Spleen (tissue), 11 donors: Measurements from ENCODE around the gene MYO16. TPM values are rescaled to one million over a fixed set of nuclear protein-coding genes. Genes with fewer than 3 reads are reported as not detected.

Experiments
- DNase-seq: peaks from one replicate; pipeline ENCODE4 v3.0.0-alpha.2; 2020
- H3K27ac ChIP-seq, 8 donors: fragments of 200-600 bp; sonication (generic) in 7 of 8; 1 replicate in 4 of 8; 2 replicates in 4 of 8; pipeline versions ENCODE4 v1.5.0 to v1.8.0; 2016 to 2021; ENCODE audit warnings: inconsistent platforms in 4 of 8, mild to moderate bottlenecking in 4 of 8, moderate library complexity in 1 of 8
- H3K27me3 ChIP-seq, 7 donors: fragments of 200-600 bp; sonication (generic) in 6 of 7; replicated peaks in 1 of 7; 1 replicate in 4 of 7; 2 replicates in 3 of 7; pipeline versions ENCODE4 v1.5.0 to v1.8.0; 2016 to 2021; ENCODE audit warnings: inconsistent platforms in 3 of 7, mild to moderate bottlenecking in 1 of 7
- H3K36me3 ChIP-seq, 6 donors: fragments of 200-600 bp; sonication (generic) in 5 of 6; 1 replicate in 4 of 6; 2 replicates in 2 of 6; pipeline versions ENCODE4 v1.5.0 to v1.8.0; 2016 to 2021; ENCODE audit warnings: inconsistent platforms in 2 of 6
- H3K4me1 ChIP-seq, 6 donors: fragments of 200-600 bp; sonication (generic) in 5 of 6; 1 replicate in 3 of 6; 2 replicates in 3 of 6; pipeline versions ENCODE4 v1.5.0 to v1.8.0; 2016 to 2021; ENCODE audit warnings: inconsistent platforms in 3 of 6
- H3K4me3 ChIP-seq, 8 donors: fragments of 200-600 bp; sonication (generic) in 7 of 8; 1 replicate in 4 of 8; 2 replicates in 4 of 8; pipeline versions ENCODE4 v1.5.0 to v1.8.0; 2016 to 2021; ENCODE audit warnings: inconsistent platforms in 4 of 8, mild to moderate bottlenecking in 4 of 8, moderate library complexity in 2 of 8
- H3K9me3 ChIP-seq, 8 donors: fragments of 200-600 bp; sonication (generic) in 7 of 8; 1 replicate in 4 of 8; 2 replicates in 4 of 8; pipeline versions ENCODE4 v1.5.0 to v1.8.0; 2016 to 2021; ENCODE audit warnings: inconsistent platforms in 4 of 8
- POLR2A ChIP-seq, 3 donors: fragments of 450-650 bp; IDR thresholded peaks; one replicate each; pipeline ENCODE4 v1.5.1; 2017; ENCODE audit warnings: antibody characterized with exemption in 3 of 3, mild to moderate bottlenecking in 1 of 3
- POLR2AphosphoS5 ChIP-seq, 3 donors: sonication (generic); formaldehyde crosslinking; IDR thresholded peaks; one replicate each; pipeline ENCODE4 v1.5.1; 2017; ENCODE audit warnings: antibody characterized with exemption in 3 of 3
- WGBS, 5 donors: extraction: QIAGEN DNeasy Blood & Tissue Kit in 3 of 5; methylation state at CpG; one replicate each; pipeline versions ENCODE4 v1.1.5 to v1.1.7; 2013 to 2018; 5-methylcytosine and 5-hydroxymethylcytosine counted together
- intact Hi-C: fragments of 100-400 bp; cut with DNase I; formaldehyde crosslinking; loops from one replicate; pipeline ENCODE4 v1.15.0; 2023; ENCODE audit warnings: low total_unique reads
- polyA plus RNA-seq, 3 donors: library from polyadenylated mRNA; stranded (reverse); fragments of 200-250 nt; gene quantifications; one replicate each; pipeline ENCODE4 v1.2.1, GENCODE V29; 2013
- total RNA-seq, 7 donors: library from RNA; depleted of rRNA in 3 of 7; stranded (reverse); fragments of >200 nt in 3 of 7; fragmentation: NEBNext Ultra II Directional in 4 of 7; extraction: Animal tissue kit (Norgen Biotek cat#: 25700) in 4 of 7; gene quantifications; one replicate each; pipeline versions ENCODE4 v1.1.0 to v1.2.1, GENCODE V29; 2016 to 2021
- TF ChIP-seq, protein P1 (sequence below), 11 experiments: fragments of 200-600 bp in 7 of 11; fragments of 450-650 bp in 4 of 11; sonication (generic) in 4 of 11; IDR thresholded peaks in 8 of 11; conservative IDR thresholded peaks in 3 of 11; 1 replicate in 7 of 11; 2 replicates in 4 of 11; pipeline versions ENCODE4 v1.4.0 to v1.8.0; 2016 to 2021; ENCODE audit warnings: antibody characterized with exemption in 11 of 11, inconsistent platforms in 4 of 11, mild to moderate bottlenecking in 1 of 11
- donor health status: healthy with polysubstance abuse.
- donor health status: DM: no; HTN: no; CAD: no; lungs with moderate emphysema.
- donor health status: DM: no; HTN: no; CAD: no.
- donor health status: Bipolar disorder and iron deficiency.
- donor health status: healthy.
- donor health status: DM: no; HTN: no; CAD: no.
- donor health status: DM: yes; HTN: yes; CAD: no.

Gene MYO16
- total and polyA plus RNA-seq, 10 donors, result 0.03 to 0.51 (median 0.26) TPM; not detected in 1

DNA sequence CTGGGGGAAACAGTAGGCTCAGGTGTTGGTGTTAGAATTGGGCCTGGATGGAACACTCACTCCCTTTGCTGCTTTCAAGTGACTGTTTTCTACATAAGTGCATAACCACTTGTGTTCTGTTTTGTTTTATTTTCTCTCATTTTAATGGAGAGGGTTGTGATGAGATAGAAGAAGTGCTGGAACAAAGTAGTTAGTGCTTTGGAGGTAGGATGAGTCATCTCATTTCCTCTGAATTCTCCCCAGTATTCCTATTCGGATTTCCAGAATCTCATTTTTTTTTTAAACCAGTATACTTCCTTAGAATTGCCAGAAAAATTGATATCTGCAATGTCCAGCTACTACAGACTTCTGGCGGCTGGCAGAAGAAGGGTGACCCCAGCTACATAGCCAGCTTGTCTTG, 575.9 kb downstream of the MYO16 start:
- Histone ChIP-seq H3K36me3 (no peaks in the 10 kb centered on the region), H3K4me3 (no peak overlapping the region), H3K27ac (no peak overlapping the region), H3K4me1 (no peaks in the 10 kb centered on the region), H3K9me3 (no peaks in the 10 kb centered on the region), H3K27me3 (no peaks in the 10 kb centered on the region)
- TF ChIP-seq, protein P1, sequence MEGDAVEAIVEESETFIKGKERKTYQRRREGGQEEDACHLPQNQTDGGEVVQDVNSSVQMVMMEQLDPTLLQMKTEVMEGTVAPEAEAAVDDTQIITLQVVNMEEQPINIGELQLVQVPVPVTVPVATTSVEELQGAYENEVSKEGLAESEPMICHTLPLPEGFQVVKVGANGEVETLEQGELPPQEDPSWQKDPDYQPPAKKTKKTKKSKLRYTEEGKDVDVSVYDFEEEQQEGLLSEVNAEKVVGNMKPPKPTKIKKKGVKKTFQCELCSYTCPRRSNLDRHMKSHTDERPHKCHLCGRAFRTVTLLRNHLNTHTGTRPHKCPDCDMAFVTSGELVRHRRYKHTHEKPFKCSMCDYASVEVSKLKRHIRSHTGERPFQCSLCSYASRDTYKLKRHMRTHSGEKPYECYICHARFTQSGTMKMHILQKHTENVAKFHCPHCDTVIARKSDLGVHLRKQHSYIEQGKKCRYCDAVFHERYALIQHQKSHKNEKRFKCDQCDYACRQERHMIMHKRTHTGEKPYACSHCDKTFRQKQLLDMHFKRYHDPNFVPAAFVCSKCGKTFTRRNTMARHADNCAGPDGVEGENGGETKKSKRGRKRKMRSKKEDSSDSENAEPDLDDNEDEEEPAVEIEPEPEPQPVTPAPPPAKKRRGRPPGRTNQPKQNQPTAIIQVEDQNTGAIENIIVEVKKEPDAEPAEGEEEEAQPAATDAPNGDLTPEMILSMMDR (IDR thresholded peaks at IDR 0.05 in 8 of 11, conservative IDR thresholded peaks at IDR 0.05 in 3 of 11), result no peak
- TF ChIP-seq POLR2AphosphoS5 (IDR thresholded peaks at IDR 0.05), result no peak
- no peak for TF ChIP-seq POLR2A (IDR thresholded peaks at IDR 0.05)
- intact Hi-C loops, result no loop called here
- WGBS, 5 donors, result 76 to 80% (median 78%) methylated on average over 2 of the region's 2 CpGs
- no peak for DNase-seq

GRCh38 chr13:109206616-109207015, 577.2 kb downstream of the MYO16 start:
- no peak for TF ChIP-seq POLR2A (IDR thresholded peaks at IDR 0.05)
- no peak for TF ChIP-seq POLR2AphosphoS5 (IDR thresholded peaks at IDR 0.05)
- TF ChIP-seq, protein P1 (IDR thresholded peaks at IDR 0.05 in 8 of 11, conservative IDR thresholded peaks at IDR 0.05 in 3 of 11), result no peak
- H3K4me3 ChIP-seq, result no peak overlapping the region
- no peak overlapping the region for H3K27ac ChIP-seq
- H3K4me1 ChIP-seq, result no peaks in the 10 kb centered on the region
- no peaks in the 10 kb centered on the region for H3K9me3 ChIP-seq
- H3K27me3 ChIP-seq, result no peaks in the 10 kb centered on the region
- 68 to 88% (median 75%) methylated on average over 7 of the region's 7 CpGs for WGBS, 5 donors
- DNase-seq, result no peak
- no peaks in the 10 kb centered on the region for H3K36me3 ChIP-seq
- intact Hi-C loops, result no loop called here

DNA sequence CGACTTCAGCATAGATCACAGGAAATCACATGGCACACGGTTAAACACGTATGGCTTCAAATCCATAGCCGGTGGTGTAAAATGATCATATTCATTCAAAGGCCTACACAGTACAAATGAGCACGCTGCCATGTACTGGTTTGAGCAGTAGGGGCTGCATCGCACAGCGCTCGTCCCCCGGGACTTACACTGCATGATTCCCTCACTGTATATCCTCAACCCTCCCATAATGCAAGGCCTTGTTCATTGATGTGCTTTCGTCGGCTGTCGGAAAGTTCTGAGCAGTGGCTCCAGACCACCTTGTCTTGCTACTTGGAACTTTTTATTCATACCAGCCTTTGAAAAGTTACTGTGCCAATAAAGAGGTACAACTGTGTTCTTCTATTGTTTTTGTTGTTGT, 578.2 kb downstream of the MYO16 start:
- no peak for DNase-seq
- Histone ChIP-seq H3K27ac (no peak overlapping the region), H3K4me1 (no peaks in the 10 kb centered on the region), H3K36me3 (no peaks in the 10 kb centered on the region), H3K4me3 (no peak overlapping the region), H3K27me3 (no peaks in the 10 kb centered on the region), H3K9me3 (no peaks in the 10 kb centered on the region)
- 92 to 96% (median 94%) methylated on average over 12 of the region's 12 CpGs for WGBS, 5 donors
- intact Hi-C loops, result no loop called here
- TF ChIP-seq POLR2AphosphoS5 (IDR thresholded peaks at IDR 0.05) (no peak), POLR2A (IDR thresholded peaks at IDR 0.05) (no peak)
- TF ChIP-seq, protein P1 (IDR thresholded peaks at IDR 0.05 in 8 of 11, conservative IDR thresholded peaks at IDR 0.05 in 3 of 11), result no peak

- TF ChIP-seq POLR2A (IDR thresholded peaks at IDR 0.05), result no peak
- TF ChIP-seq, protein P1 (IDR thresholded peaks at IDR 0.05 in 8 of 11, conservative IDR thresholded peaks at IDR 0.05 in 3 of 11), result no peak
- no peak for TF ChIP-seq POLR2AphosphoS5 (IDR thresholded peaks at IDR 0.05)
- intact Hi-C loops, result no loop called here
- Histone ChIP-seq H3K27me3 (no peaks in the 10 kb centered on the region), H3K4me1 (no peaks in the 10 kb centered on the region), H3K27ac (no peak overlapping the region), H3K9me3 (no peaks in the 10 kb centered on the region), H3K36me3 (no peaks in the 10 kb centered on the region), H3K4me3 (no peak overlapping the region)
- no peak for DNase-seq
- 65 to 85% (median 80%) methylated on average over 5 of the region's 5 CpGs for WGBS, 5 donors
Measured at GRCh38 chr13:109208522-109208921, 579.1 kb downstream of the MYO16 start.
